Epidermal melanocyte (primary cell): ENCODE results near the gene ZNF669.
A peak's percentile ranks its signal among the peaks of the same experiment; 100 is the strongest.
"Not testable (repeated sequence)": the region's sequence is repeated elsewhere in the genome, so short reads cannot be mapped to it uniquely, and the experiment has no call there.

Experiments used
- DNase-seq: peaks from one replicate; pipeline ENCODE4 v3.0.0; 2011; ENCODE audit warnings: low spot score; ENCODE audit not compliant: insufficient read length

Gene ZNF669

GRCh38 chr1:247103859-247104591, at the start of gene ZNF669:
Gene ZNF669, minus strand, starts transcription at chr1:247104356. Its CDS starts 157 bp downstream, at chr1:247104199.
- peak; percentile 93 for DNase-seq

- DNase-seq: no peak
These were observed 43.6 kb upstream of the ZNF669 start for GRCh38 chr1:247147781-247148180.

GRCh38 chr1:247147120-247147519, 43.0 kb upstream of the ZNF669 start:
- DNase-seq: not testable (repeated sequence)

GRCh38 chr1:247146671-247147070, 42.5 kb upstream of the ZNF669 start:
- DNase-seq: no peak

- DNase-seq: no peak
These were observed 41.1 kb upstream of the ZNF669 start for GRCh38 chr1:247145279-247145678.

- not testable (repeated sequence) for DNase-seq
These were observed 35.4 kb upstream of the ZNF669 start for GRCh38 chr1:247139557-247139956.

- DNase-seq: no peak
These were observed 27.1 kb upstream of the ZNF669 start for GRCh38 chr1:247131236-247131635.

GRCh38 chr1:247127519-247128282, 23.5 kb upstream of the ZNF669 start:
- not testable (repeated sequence) for DNase-seq

- not testable (repeated sequence) for DNase-seq
These were observed 22.4 kb upstream of the ZNF669 start for GRCh38 chr1:247126601-247127000.

- DNase-seq: not testable (repeated sequence)
These were observed 22.0 kb upstream of the ZNF669 start for GRCh38 chr1:247126166-247126565.

GRCh38 chr1:247121382-247121781, 17.2 kb upstream of the ZNF669 start:
- no peak for DNase-seq

- DNase-seq: not testable (repeated sequence)
These were observed 16.2 kb upstream of the ZNF669 start for GRCh38 chr1:247120408-247120668.

GRCh38 chr1:247119600-247120407, 15.6 kb upstream of the ZNF669 start:
- no peak for DNase-seq

- DNase-seq: no peak
These were observed 14.8 kb upstream of the ZNF669 start for GRCh38 chr1:247118946-247119446.

- DNase-seq: no peak
These were observed 11.4 kb upstream of the ZNF669 start for GRCh38 chr1:247115545-247115944.

GRCh38 chr1:247115141-247115510, 11.0 kb upstream of the ZNF669 start:
- no peak for DNase-seq

- no peak for DNase-seq
These were observed 10.4 kb upstream of the ZNF669 start for GRCh38 chr1:247114351-247115140.

- no peak for DNase-seq
These were observed 9.6 kb upstream of the ZNF669 start for GRCh38 chr1:247113733-247114271.

- DNase-seq: no peak
These were observed 8.9 kb upstream of the ZNF669 start for GRCh38 chr1:247113094-247113497.

- DNase-seq: no peak
These were observed 8.3 kb upstream of the ZNF669 start for GRCh38 chr1:247112479-247112781.
